Measurements from ENCODE around the gene AOPEP. TPM values are rescaled to one million over a fixed set of nuclear protein-coding genes. Genes with fewer than 3 reads are reported as not detected.
"Not testable (repeated sequence)": the region's sequence is repeated elsewhere in the genome, so short reads cannot be mapped to it uniquely, and the experiment has no call there.

The AOPEP gene
- total RNA-seq, 4 donors from 2014 or later, result 56.5 to 160 (median 103) TPM

GRCh38 chr9:94840738-94841137, 114.2 kb downstream of the AOPEP start:
- H3K4me3 ChIP-seq, result no peak overlapping the region
- TF ChIP-seq POLR2A (IDR thresholded peaks at IDR 0.05) (no peak), CTCF (IDR thresholded peaks at IDR 0.05 in 4 of 5, conservative IDR thresholded peaks at IDR 0.05 in 1 of 5) (no peak)
- no peaks in the 10 kb centered on the region for H3K9me3 ChIP-seq
- DNase-seq (no peak), ATAC-seq (no peak)
- intact Hi-C loops (cut with DNase I; ENCODE audit: low total_unique reads), result no loop called here
- in situ Hi-C loops (cut with MboI; ENCODE audit: low sequenced_read_pairs in 4 of 4), result no loop called here
- H3K36me3 ChIP-seq, result no peaks in the 10 kb centered on the region
- H3K27ac ChIP-seq, result no peak overlapping the region
- H3K4me1 ChIP-seq, result no peaks in the 10 kb centered on the region
- no peaks in the 10 kb centered on the region for H3K27me3 ChIP-seq

- ATAC-seq, result no peak
- Histone ChIP-seq H3K4me1 (peaks cover 4 to 9% of the 10 kb centered on the region in 2 donors), H3K36me3 (no peaks in the 10 kb centered on the region), H3K27ac (no peak overlapping the region), H3K4me3 (no peak overlapping the region), H3K27me3 (no peaks in the 10 kb centered on the region), H3K9me3 (no peaks in the 10 kb centered on the region)
- no peak for DNase-seq
- in situ Hi-C loops (cut with MboI; ENCODE audit: low sequenced_read_pairs in 4 of 4) (no loop called here), intact Hi-C loops (cut with DNase I; ENCODE audit: low total_unique reads) (no loop called here)
- TF ChIP-seq CTCF (IDR thresholded peaks at IDR 0.05 in 4 of 5, conservative IDR thresholded peaks at IDR 0.05 in 1 of 5), result no peak
- TF ChIP-seq POLR2A (IDR thresholded peaks at IDR 0.05), result no peak
Measured at GRCh38 chr9:94843134-94843533, 116.6 kb downstream of the AOPEP start.

- Histone ChIP-seq H3K36me3 (no peaks in the 10 kb centered on the region), H3K27me3 (no peaks in the 10 kb centered on the region), H3K27ac (no peak overlapping the region), H3K9me3 (no peaks in the 10 kb centered on the region), H3K4me1 (peaks cover 17 to 22% of the 10 kb centered on the region in 2 donors), H3K4me3 (no peak overlapping the region)
- TF ChIP-seq CTCF (IDR thresholded peaks at IDR 0.05 in 4 of 5, conservative IDR thresholded peaks at IDR 0.05 in 1 of 5) (no peak), POLR2A (IDR thresholded peaks at IDR 0.05) (no peak)
- intact Hi-C loops (cut with DNase I; ENCODE audit: low total_unique reads) (no loop called here), in situ Hi-C loops (cut with MboI; ENCODE audit: low sequenced_read_pairs in 4 of 4) (no loop called here)
- DNase-seq (no peak), ATAC-seq (no peak)
Measured at GRCh38 chr9:94846739-94847138, 120.2 kb downstream of the AOPEP start.

GRCh38 chr9:94847486-94847885, 121.0 kb downstream of the AOPEP start:
- peaks cover 17 to 28% of the 10 kb centered on the region in 2 donors for H3K4me1 ChIP-seq
- H3K36me3 ChIP-seq, result no peaks in the 10 kb centered on the region
- TF ChIP-seq POLR2A (IDR thresholded peaks at IDR 0.05) (no peak), CTCF (IDR thresholded peaks at IDR 0.05 in 4 of 5, conservative IDR thresholded peaks at IDR 0.05 in 1 of 5) (no peak)
- ATAC-seq (no peak), DNase-seq (no peak)
- H3K27ac ChIP-seq, result no peak overlapping the region
- in situ Hi-C loops (cut with MboI; ENCODE audit: low sequenced_read_pairs in 4 of 4), result no loop called here
- no peaks in the 10 kb centered on the region for H3K27me3 ChIP-seq
- H3K9me3 ChIP-seq, result no peaks in the 10 kb centered on the region
- intact Hi-C loops (cut with DNase I; ENCODE audit: low total_unique reads), result no loop called here
- H3K4me3 ChIP-seq, result no peak overlapping the region

GRCh38 chr9:94848791-94849190, 122.3 kb downstream of the AOPEP start:
- H3K4me3 ChIP-seq; intact Hi-C loops (cut with DNase I; ENCODE audit: low total_unique reads); H3K27me3 ChIP-seq; ATAC-seq; H3K9me3 ChIP-seq; H3K36me3 ChIP-seq; H3K27ac ChIP-seq; in situ Hi-C loops (cut with MboI; ENCODE audit: low sequenced_read_pairs in 4 of 4); DNase-seq: not testable (repeated sequence)
- peaks cover 20 to 28% of the 10 kb centered on the region in 2 donors for H3K4me1 ChIP-seq
